ENCODE results near the gene ECM1. TPM values are rescaled to one million over a fixed set of nuclear protein-coding genes. Genes with fewer than 3 reads are reported as not detected.

ECM1 gene
- polyA plus RNA-seq, 1 experiment, result 122 TPM

- CTCF ChIA-PET, result interaction anchor here (0.9 to 1.5 kb wide), 2 partner anchors 14 to 43 kb away, joined by 3 read pairs; partner anchors contain the start of gene FALEC
- H3K27ac ChIP-seq (ENCODE audit: low read depth, low read length), result no peak overlapping the region
- no peak for DNase-seq (ENCODE audit: low read depth, low spot score)
- POLR2A ChIA-PET, result interaction anchor here (0.7 to 7.0 kb wide), 2 partner anchors 14 to 20 kb away, joined by 12 to 130 read pairs; partner anchors contain the start of gene MCL1
- no peak overlapping the region for H3K4me3 ChIP-seq (ENCODE audit: low read depth, low read length)
- H3K9me3 ChIP-seq (ENCODE audit: control insufficient read depth, insufficient read depth, low read length), result no peaks in the 10 kb centered on the region; the same call in 1 of the 2 replicates
- TF ChIP-seq, protein P1, sequence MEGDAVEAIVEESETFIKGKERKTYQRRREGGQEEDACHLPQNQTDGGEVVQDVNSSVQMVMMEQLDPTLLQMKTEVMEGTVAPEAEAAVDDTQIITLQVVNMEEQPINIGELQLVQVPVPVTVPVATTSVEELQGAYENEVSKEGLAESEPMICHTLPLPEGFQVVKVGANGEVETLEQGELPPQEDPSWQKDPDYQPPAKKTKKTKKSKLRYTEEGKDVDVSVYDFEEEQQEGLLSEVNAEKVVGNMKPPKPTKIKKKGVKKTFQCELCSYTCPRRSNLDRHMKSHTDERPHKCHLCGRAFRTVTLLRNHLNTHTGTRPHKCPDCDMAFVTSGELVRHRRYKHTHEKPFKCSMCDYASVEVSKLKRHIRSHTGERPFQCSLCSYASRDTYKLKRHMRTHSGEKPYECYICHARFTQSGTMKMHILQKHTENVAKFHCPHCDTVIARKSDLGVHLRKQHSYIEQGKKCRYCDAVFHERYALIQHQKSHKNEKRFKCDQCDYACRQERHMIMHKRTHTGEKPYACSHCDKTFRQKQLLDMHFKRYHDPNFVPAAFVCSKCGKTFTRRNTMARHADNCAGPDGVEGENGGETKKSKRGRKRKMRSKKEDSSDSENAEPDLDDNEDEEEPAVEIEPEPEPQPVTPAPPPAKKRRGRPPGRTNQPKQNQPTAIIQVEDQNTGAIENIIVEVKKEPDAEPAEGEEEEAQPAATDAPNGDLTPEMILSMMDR (IDR thresholded peaks at IDR 0.05; ENCODE audit: low read depth, low read length), result no peak
- no peaks in the 10 kb centered on the region for H3K27me3 ChIP-seq (ENCODE audit: control insufficient read depth, insufficient read depth, low read length)
These were observed 50.4 kb downstream of the ECM1 start for GRCh38 chr1:150558303-150558704.

DNA sequence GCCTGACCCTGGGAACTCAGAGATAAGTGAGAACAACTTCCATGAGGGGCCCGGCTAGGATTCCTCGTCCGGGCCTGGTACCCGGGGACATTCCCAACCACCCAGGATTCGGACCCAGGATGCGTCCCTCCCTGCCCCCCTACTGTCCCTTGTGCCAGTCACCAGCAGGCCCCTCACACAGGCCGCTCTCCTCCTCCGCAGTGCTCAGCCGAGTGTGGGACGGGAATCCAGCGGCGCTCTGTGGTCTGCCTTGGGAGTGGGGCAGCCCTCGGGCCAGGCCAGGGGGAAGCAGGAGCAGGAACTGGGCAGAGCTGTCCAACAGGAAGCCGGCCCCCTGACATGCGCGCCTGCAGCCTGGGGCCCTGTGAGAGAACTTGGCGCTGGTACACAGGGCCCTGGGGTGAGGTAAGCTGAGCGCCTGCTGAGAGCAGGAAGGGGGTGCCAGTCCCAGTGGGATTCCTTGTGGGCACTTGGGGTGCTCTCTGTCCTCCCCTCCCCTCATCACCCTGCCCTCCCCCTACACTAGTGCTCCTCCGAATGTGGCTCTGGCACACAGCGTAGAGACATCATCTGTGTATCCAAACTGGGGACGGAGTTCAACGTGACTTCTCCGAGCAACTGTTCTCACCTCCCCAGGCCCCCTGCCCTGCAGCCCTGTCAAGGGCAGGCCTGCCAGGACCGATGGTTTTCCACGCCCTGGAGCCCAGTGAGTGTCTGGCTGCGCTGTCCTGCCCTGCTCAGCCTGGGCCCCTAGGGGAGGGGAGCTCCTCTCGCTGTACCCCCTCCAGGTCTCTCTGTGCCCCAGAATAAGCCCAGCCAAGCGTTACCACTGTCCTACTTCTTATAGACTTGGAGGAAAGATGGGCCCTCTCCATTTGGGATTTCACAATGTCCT, 51.1 kb downstream of the ECM1 start:
- TF ChIP-seq, protein P1 (IDR thresholded peaks at IDR 0.05; ENCODE audit: low read depth, low read length), result no peak
- CTCF ChIA-PET, result interaction anchor here (0.5 to 4.3 kb wide), 21 partner anchors 9 to 362 kb away, joined by 3 to 104 read pairs (median 12); partner anchors contain the start of genes ADAMTSL4, CTSK, ENSA and FALEC
- DNase-seq (ENCODE audit: low read depth, low spot score), result no peak

DNA sequence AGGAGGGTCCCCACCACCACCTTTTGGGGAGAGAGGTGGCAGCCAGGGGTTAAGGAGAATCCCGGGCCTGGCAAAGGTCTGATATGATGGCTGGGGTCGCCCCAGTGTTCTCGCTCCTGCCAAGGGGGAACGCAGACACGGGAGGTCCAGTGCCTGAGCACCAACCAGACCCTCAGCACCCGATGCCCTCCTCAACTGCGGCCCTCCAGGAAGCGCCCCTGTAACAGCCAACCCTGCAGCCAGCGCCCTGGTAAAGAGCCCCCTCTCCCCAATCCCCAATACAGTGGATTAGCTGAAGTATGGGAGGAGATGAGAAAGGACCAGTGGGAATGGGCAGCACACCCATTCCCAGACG, 51.7 kb downstream of the ECM1 start:
- ChIA-PET CTCF (interaction anchor here (0.5 to 4.3 kb wide), 21 partner anchors 9 to 361 kb away, joined by 3 to 104 read pairs (median 12); partner anchors contain the start of genes ADAMTSL4, CTSK, ENSA and FALEC), POLR2A (interaction anchor here (1.1 to 7.0 kb wide), 2 partner anchors 9 to 18 kb away, joined by 4 to 130 read pairs; partner anchors contain the start of gene MCL1)
- H3K27me3 ChIP-seq (ENCODE audit: control insufficient read depth, insufficient read depth, low read length), result no peaks in the 10 kb centered on the region

More for the DNA sequence above, 51.1 kb downstream of the ECM1 start:
- Histone ChIP-seq H3K27me3 (ENCODE audit: control insufficient read depth, insufficient read depth, low read length) (no peaks in the 10 kb centered on the region), H3K4me3 (ENCODE audit: low read depth, low read length) (no peak overlapping the region), H3K9me3 (ENCODE audit: control insufficient read depth, insufficient read depth, low read length) (no peaks in the 10 kb centered on the region; the same call in 1 of the 2 replicates), H3K27ac (ENCODE audit: low read depth, low read length) (no peak overlapping the region)
- POLR2A ChIA-PET, result interaction anchor here (0.7 to 7.0 kb wide), 3 partner anchors 9 to 19 kb away, joined by 4 to 130 read pairs (median 12); partner anchors contain the start of gene MCL1

DNA sequence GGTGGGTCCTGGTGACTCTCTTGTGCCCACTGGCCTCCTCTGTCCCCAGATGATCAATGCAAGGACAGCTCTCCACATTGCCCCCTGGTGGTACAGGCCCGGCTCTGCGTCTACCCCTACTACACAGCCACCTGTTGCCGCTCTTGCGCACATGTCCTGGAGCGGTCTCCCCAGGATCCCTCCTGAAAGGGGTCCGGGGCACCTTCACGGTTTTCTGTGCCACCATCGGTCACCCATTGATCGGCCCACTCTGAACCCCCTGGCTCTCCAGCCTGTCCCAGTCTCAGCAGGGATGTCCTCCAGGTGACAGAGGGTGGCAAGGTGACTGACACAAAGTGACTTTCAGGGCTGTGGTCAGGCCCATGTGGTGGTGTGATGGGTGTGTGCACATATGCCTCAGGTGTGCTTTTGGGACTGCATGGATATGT, 52.1 kb downstream of the ECM1 start:
- DNase-seq (ENCODE audit: low read depth, low spot score), result no peak
- CTCF ChIA-PET, result interaction anchor here (0.5 to 4.3 kb wide), 45 partner anchors 8 to 439 kb away, joined by 3 to 104 read pairs (median 5); partner anchors contain the start of genes ADAMTSL4, CTSK, ENSA and FALEC
- Histone ChIP-seq H3K9me3 (ENCODE audit: control insufficient read depth, insufficient read depth, low read length) (no peaks in the 10 kb centered on the region; the same call in 1 of the 2 replicates), H3K4me3 (ENCODE audit: low read depth, low read length) (no peak overlapping the region), H3K27me3 (ENCODE audit: control insufficient read depth, insufficient read depth, low read length) (no peaks in the 10 kb centered on the region), H3K27ac (ENCODE audit: low read depth, low read length) (no peak overlapping the region)
- TF ChIP-seq, protein P1 (IDR thresholded peaks at IDR 0.05; ENCODE audit: low read depth, low read length), result peak; percentile 91
- POLR2A ChIA-PET, result interaction anchor here (1.1 to 7.0 kb wide), 3 partner anchors 8 to 59 kb away, joined by 4 to 130 read pairs (median 15); partner anchors contain the start of gene MCL1

More for the DNA sequence above, 51.7 kb downstream of the ECM1 start:
- H3K4me3 ChIP-seq (ENCODE audit: low read depth, low read length), result no peak overlapping the region
- H3K9me3 ChIP-seq (ENCODE audit: control insufficient read depth, insufficient read depth, low read length), result no peaks in the 10 kb centered on the region; the same call in 1 of the 2 replicates
- H3K27ac ChIP-seq (ENCODE audit: low read depth, low read length), result no peak overlapping the region
- TF ChIP-seq, protein P1 (IDR thresholded peaks at IDR 0.05; ENCODE audit: low read depth, low read length), result no peak
- DNase-seq (ENCODE audit: low read depth, low spot score), result no peak
